HepG2 (cell line): Measurements from ENCODE around the gene ZFAND3. TPM values are rescaled to one million over a fixed set of nuclear protein-coding genes. Genes with fewer than 3 reads are reported as not detected.
A peak's percentile ranks its signal among the peaks of the same experiment; 100 is the strongest.

Source experiments
- ATAC-seq: fragments of 200-7000 bp; cut with Tn5 transposase; 3 replicates; pipeline ENCODE4 v1.9.1; 2020; ENCODE audit warnings: mild to moderate bottlenecking, moderate library complexity
- BruUV-seq: library from RNA; stranded (reverse); fragments of 400-500 nt; replicated peaks from 2 replicates; lab custom pipeline; 2021; lab: Mats Ljungman, UMichigan
- CTCF ChIA-PET: fragments of 300-600 bp; formaldehyde crosslinking; extraction: SDS; loops from one replicate; lab custom pipeline; 2021; ENCODE audit warnings: low total read pairs, inconsistent platforms, low intra/inter-chr PET ratio; lab: Yijun Ruan, JAX
- POLR2A ChIA-PET: fragments of 350-600 bp; sonication (Branson Sonifier 250); formaldehyde crosslinking; loops from one replicate; lab custom pipeline; 2020; ENCODE audit warnings: antibody characterized with exemption, inconsistent platforms; lab: Yijun Ruan, JAX
- DNase-seq: peaks from one replicate; pipeline ENCODE4 v3.0.0-alpha.2; 2015; ENCODE audit warnings: low spot score
- FAIRE-seq: peaks from 3 replicates; lab custom pipeline; 2011; peaks lifted over from hg19 to GRCh38; lab: Jason Lieb, UNC
- H2AFZ ChIP-seq: one replicate; pipeline ENCODE4 v1.6.1; 2011; ENCODE audit warnings: low read length, inconsistent platforms
- H3K27ac ChIP-seq: fragments of 300-600 bp; 3 replicates; pipeline ENCODE4 v1.8.0; 2011; ENCODE audit warnings: mixed run types, mild to moderate bottlenecking, mixed read lengths, low read length, inconsistent platforms; ENCODE audit not compliant: insufficient read depth; ENCODE audit errors: extremely low read length
- H3K27me3 ChIP-seq, 2 experiments: fragments of 200-600 bp in 1 of 2; 2 replicates in 1 of 2; 3 replicates in 1 of 2; pipeline versions ENCODE4 v1.6.0 to v1.8.0; 2011; ENCODE audit warnings: low read length in 2 of 2, mild to moderate bottlenecking in 2 of 2, moderate library complexity in 2 of 2, inconsistent platforms in 1 of 2; ENCODE audit not compliant: insufficient read depth in 2 of 2, control insufficient read depth in 1 of 2
- H3K36me3 ChIP-seq, 2 experiments: fragments of 200-600 bp in 1 of 2; replicated peaks in 1 of 2; 2 replicates in 1 of 2; 3 replicates in 1 of 2; pipeline versions ENCODE4 v1.5.1 to v1.8.0; 2011; ENCODE audit warnings: low read length in 2 of 2, inconsistent platforms in 1 of 2; ENCODE audit not compliant: insufficient read depth in 2 of 2, control insufficient read depth in 1 of 2
- H3K4me1 ChIP-seq: 2 replicates; pipeline ENCODE4 v1.5.1; 2012; ENCODE audit warnings: low read length, inconsistent platforms; ENCODE audit not compliant: insufficient read depth
- H3K4me2 ChIP-seq: 2 replicates; pipeline ENCODE4 v1.6.0; 2011; ENCODE audit warnings: low read depth, low read length, inconsistent platforms
- H3K4me3 ChIP-seq, 3 experiments: fragments of 200-600 bp in 1 of 3; sonication (generic), shearing (Covaris generic) in 1 of 3; replicated peaks in 1 of 3; 2 replicates each; pipeline ENCODE4 v1.5.1; 2011 to 2016; ENCODE audit warnings: low read length in 3 of 3, inconsistent platforms in 2 of 3, low read depth in 2 of 3, mild to moderate bottlenecking in 2 of 3, control low read depth in 1 of 3, mixed read lengths in 1 of 3; ENCODE audit not compliant: insufficient read depth in 1 of 3
- H3K79me2 ChIP-seq: one replicate; pipeline ENCODE4 v1.6.1; 2011; ENCODE audit warnings: low read length, inconsistent platforms; ENCODE audit not compliant: insufficient read depth
- H3K9ac ChIP-seq: 2 replicates; pipeline ENCODE4 v1.6.0; 2011; ENCODE audit warnings: mild to moderate bottlenecking, low read depth, low read length, inconsistent platforms; ENCODE audit not compliant: insufficient read depth
- H3K9me3 ChIP-seq: 2 replicates; pipeline ENCODE4 v1.5.1; 2012; ENCODE audit warnings: mild to moderate bottlenecking, low read length
- H4K20me1 ChIP-seq: 2 replicates; pipeline ENCODE4 v1.6.0; 2011; ENCODE audit warnings: inconsistent platforms, mild to moderate bottlenecking, low read length, moderate library complexity; ENCODE audit not compliant: insufficient read depth
- CREB1 ChIP-seq, 2 experiments: fragments of 450-650 bp in 1 of 2; IDR thresholded peaks; 2 replicates each; pipeline ENCODE4 v1.6.1; 2016 to 2017; ENCODE audit warnings: control low read depth in 1 of 2, mild to moderate bottlenecking in 1 of 2, missing compliant biosample characterization in 1 of 2, missing genetic modification characterization in 1 of 2
- NFKB2 ChIP-seq: sonication (generic); formaldehyde crosslinking; IDR thresholded peaks from 2 replicates; pipeline ENCODE4 v1.4.0; 2020; ENCODE audit warnings: missing genetic modification reagents, borderline replicate concordance
- ZNF235 ChIP-seq: sonication (generic); formaldehyde crosslinking; IDR thresholded peaks from 2 replicates; pipeline ENCODE4 v1.8.1; 2023; ENCODE audit warnings: mild to moderate bottlenecking, missing genetic modification reagents, borderline replicate concordance
- ZNF30 ChIP-seq: sonication (generic); formaldehyde crosslinking; IDR thresholded peaks from 2 replicates; pipeline ENCODE4 v1.5.0; 2020; ENCODE audit warnings: mild to moderate bottlenecking, missing genetic modification reagents
- WGBS: methylation state at CpG from one replicate; pipeline ENCODE4 v1.1.6; 2017; ENCODE audit warnings: low lambda C conversion rate; 5-methylcytosine and 5-hydroxymethylcytosine counted together
- in situ Hi-C: cut with HindIII; loops from 2 replicates; pipeline ENCODE4 v1.10.0; 2017; ENCODE audit warnings: low pct_unique_long_range_greater_than_20kb; ENCODE audit not compliant: extremely low pct_ligation_motif_present
- intact Hi-C: fragments of 100-400 bp; cut with micrococcal nuclease; formaldehyde crosslinking; loops from one replicate; pipeline ENCODE4 v1.10.0; 2022; ENCODE audit not compliant: unreplicated experiment
- polyA plus RNA-seq, 8 experiments: library from polyadenylated mRNA; depleted of rRNA in 3 of 8; stranded (reverse) in 7 of 8; unstranded in 1 of 8; fragments of >200 nt; fragmentation: Illumina TruSeq in 4 of 8; extraction: Trizol in 4 of 8; gene quantifications; 2 replicates each; pipeline versions ENCODE4 v1.2.1 to v1.2.3, GENCODE V29; 2011 to 2016; ENCODE audit warnings: low read depth in 4 of 8, missing spikeins in 1 of 8, mixed read lengths in 1 of 8; ENCODE audit not compliant: insufficient read depth in 1 of 8
- total RNA-seq, 5 experiments: library from RNA; depleted of rRNA; stranded (reverse); fragments of >200 nt; fragmentation: Illumina TruSeq; extraction: Trizol; gene quantifications; 2 replicates each; pipeline ENCODE4 v1.2.3, GENCODE V29; 2016; ENCODE audit warnings: low read depth in 1 of 5
- TF ChIP-seq, protein P1 (sequence below): sonication (generic); formaldehyde crosslinking; IDR thresholded peaks from 2 replicates; pipeline ENCODE4 v1.4.0; 2020; ENCODE audit warnings: missing genetic modification reagents, mild to moderate bottlenecking, borderline replicate concordance
- TF ChIP-seq, protein P2 (sequence below): sonication (generic); formaldehyde crosslinking; IDR thresholded peaks from 2 replicates; pipeline ENCODE4 v1.9.0; 2022; ENCODE audit warnings: missing genetic modification reagents, mild to moderate bottlenecking, borderline replicate concordance

ZFAND3 gene
- total and polyA plus RNA-seq, 2 of the 13 experiments (the other 11 are each of a cell fraction or from before 2014, with no cell fraction given) = 16.4 to 17.1 TPM

DNA sequence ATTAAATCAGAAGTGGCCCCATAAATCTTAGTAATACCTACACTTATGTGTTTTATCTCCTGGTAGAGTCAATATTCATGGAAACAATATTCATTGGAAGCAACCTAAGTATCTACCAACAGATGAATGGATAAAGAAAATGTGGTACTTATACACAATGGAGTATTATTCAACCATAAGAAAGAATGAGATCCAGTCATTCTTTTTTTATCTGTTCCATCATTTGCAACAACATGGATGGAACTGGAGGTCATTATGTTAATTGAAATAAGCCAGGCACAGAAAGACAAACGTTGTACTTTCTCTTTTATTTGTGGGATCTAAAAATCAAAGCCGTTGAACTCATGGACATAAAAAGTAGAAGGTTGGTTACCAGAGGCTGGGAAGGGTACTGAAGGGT, 268.5 kb downstream of the ZFAND3 start (continued):
- TF ChIP-seq, protein P1, sequence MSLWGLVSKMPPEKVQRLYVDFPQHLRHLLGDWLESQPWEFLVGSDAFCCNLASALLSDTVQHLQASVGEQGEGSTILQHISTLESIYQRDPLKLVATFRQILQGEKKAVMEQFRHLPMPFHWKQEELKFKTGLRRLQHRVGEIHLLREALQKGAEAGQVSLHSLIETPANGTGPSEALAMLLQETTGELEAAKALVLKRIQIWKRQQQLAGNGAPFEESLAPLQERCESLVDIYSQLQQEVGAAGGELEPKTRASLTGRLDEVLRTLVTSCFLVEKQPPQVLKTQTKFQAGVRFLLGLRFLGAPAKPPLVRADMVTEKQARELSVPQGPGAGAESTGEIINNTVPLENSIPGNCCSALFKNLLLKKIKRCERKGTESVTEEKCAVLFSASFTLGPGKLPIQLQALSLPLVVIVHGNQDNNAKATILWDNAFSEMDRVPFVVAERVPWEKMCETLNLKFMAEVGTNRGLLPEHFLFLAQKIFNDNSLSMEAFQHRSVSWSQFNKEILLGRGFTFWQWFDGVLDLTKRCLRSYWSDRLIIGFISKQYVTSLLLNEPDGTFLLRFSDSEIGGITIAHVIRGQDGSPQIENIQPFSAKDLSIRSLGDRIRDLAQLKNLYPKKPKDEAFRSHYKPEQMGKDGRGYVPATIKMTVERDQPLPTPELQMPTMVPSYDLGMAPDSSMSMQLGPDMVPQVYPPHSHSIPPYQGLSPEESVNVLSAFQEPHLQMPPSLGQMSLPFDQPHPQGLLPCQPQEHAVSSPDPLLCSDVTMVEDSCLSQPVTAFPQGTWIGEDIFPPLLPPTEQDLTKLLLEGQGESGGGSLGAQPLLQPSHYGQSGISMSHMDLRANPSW = no peak
- TF ChIP-seq, protein P2, sequence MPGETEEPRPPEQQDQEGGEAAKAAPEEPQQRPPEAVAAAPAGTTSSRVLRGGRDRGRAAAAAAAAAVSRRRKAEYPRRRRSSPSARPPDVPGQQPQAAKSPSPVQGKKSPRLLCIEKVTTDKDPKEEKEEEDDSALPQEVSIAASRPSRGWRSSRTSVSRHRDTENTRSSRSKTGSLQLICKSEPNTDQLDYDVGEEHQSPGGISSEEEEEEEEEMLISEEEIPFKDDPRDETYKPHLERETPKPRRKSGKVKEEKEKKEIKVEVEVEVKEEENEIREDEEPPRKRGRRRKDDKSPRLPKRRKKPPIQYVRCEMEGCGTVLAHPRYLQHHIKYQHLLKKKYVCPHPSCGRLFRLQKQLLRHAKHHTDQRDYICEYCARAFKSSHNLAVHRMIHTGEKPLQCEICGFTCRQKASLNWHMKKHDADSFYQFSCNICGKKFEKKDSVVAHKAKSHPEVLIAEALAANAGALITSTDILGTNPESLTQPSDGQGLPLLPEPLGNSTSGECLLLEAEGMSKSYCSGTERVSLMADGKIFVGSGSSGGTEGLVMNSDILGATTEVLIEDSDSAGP (CRISPR knock-in tag) = no peak
- TF ChIP-seq ZNF235 (CRISPR knock-in tag) = no peak
- TF ChIP-seq NFKB2 (CRISPR knock-in tag) = no peak

DNA sequence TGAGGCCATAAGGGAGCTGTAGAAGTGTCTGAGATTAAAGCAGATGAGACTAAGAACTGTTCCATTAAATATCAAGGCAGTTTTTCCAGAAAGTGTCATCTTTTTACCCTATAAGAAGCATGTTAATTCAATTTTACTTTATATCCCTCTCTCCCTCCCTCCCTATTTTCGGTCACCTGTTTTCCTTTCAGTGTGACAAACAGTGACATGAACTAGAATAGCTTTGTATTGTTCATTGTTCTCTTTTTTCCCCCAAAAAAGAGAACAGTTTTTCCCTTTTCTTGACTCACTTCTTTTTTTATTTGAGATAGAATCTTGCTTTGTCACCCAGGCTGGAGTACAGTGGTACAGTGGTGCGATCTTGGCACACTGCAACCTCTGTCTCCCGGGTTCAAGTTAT, 269.3 kb downstream of the ZFAND3 start:
- CTCF ChIA-PET = no interaction called here
- no peak overlapping the region for H3K4me3 ChIP-seq
- intact Hi-C loops = no loop called here
- H3K4me2 ChIP-seq = no peak overlapping the region
- no peaks in the 10 kb centered on the region for H3K9me3 ChIP-seq
- WGBS = 98% methylated on average over 3 of the region's 3 CpGs
- H3K27me3 ChIP-seq = no peaks in the 10 kb centered on the region
- ATAC-seq (no peak), DNase-seq (no peak), FAIRE-seq (no peak)
- no TSS peak for BruUV-seq
- POLR2A ChIA-PET = no interaction called here
- H4K20me1 ChIP-seq = no peaks in the 10 kb centered on the region
- no peaks in the 10 kb centered on the region for H3K79me2 ChIP-seq
- H3K4me1 ChIP-seq = no peaks in the 10 kb centered on the region
- H3K36me3 ChIP-seq = peaks cover 2 to 17% of the 10 kb centered on the region in 2 experiments; a peak in 3 of 5 replicates
- no peak overlapping the region for H3K9ac ChIP-seq
- in situ Hi-C loops = no loop called here
- H3K27ac ChIP-seq = no peak overlapping the region
- no peak overlapping the region for H2AFZ ChIP-seq
- no peak for TF ChIP-seq ZNF30 (CRISPR knock-in tag)
- no peak for TF ChIP-seq CREB1 (IDR thresholded peaks at IDR 0.05)
- 0 out of 2 replicates have a peak, but pooled peaks have one; percentile 16 for TF ChIP-seq CREB1 (CRISPR knock-in tag; IDR thresholded peaks at IDR 0.05)
- TF ChIP-seq, all 625 proteins: peak for 1
